ENCODE measurements around the gene POU3F1.
A peak's percentile ranks its signal among the peaks of the same experiment; 100 is the strongest.

POU3F1 gene

GRCh38 chr1:38061290-38061689 lies 14.7 kb upstream of the POU3F1 start:
- no peaks in the 10 kb centered on the region for H3K36me3 ChIP-seq (ENCODE audit: control insufficient read depth, insufficient read depth, low read length)
- H3K27ac ChIP-seq (ENCODE audit: low read depth, low read length), result no peak overlapping the region
- H3K27me3 ChIP-seq (ENCODE audit: control insufficient read depth, insufficient read depth, low read length), result no peaks in the 10 kb centered on the region; the same call in 1 of the 2 replicates
- H3K4me1 ChIP-seq (ENCODE audit: control insufficient read depth, insufficient read depth, low read length), result peaks cover 13% of the 10 kb centered on the region
- no peak overlapping the region for H3K9ac ChIP-seq (ENCODE audit: low read depth, low read length)
- no peaks in the 10 kb centered on the region for H3K9me3 ChIP-seq (ENCODE audit: control insufficient read depth, insufficient read depth, low read length)
- no peak overlapping the region for H3K4me3 ChIP-seq (ENCODE audit: low read depth, low read length)

- H3K9me3 ChIP-seq (ENCODE audit: control insufficient read depth, insufficient read depth, low read length), result no peaks in the 10 kb centered on the region
- no peaks in the 10 kb centered on the region; the same call in 1 of the 2 replicates for H3K27me3 ChIP-seq (ENCODE audit: control insufficient read depth, insufficient read depth, low read length)
- no peaks in the 10 kb centered on the region for H3K36me3 ChIP-seq (ENCODE audit: control insufficient read depth, insufficient read depth, low read length)
- no peak overlapping the region for H3K9ac ChIP-seq (ENCODE audit: low read depth, low read length)
- H3K4me1 ChIP-seq (ENCODE audit: control insufficient read depth, insufficient read depth, low read length), result peaks cover 13% of the 10 kb centered on the region
- H3K27ac ChIP-seq (ENCODE audit: low read depth, low read length), result no peak overlapping the region
- H3K4me3 ChIP-seq (ENCODE audit: low read depth, low read length), result no peak overlapping the region
Observed at GRCh38 chr1:38060498-38060897, 13.9 kb upstream of the POU3F1 start.

GRCh38 chr1:38059635-38060250 lies 13.2 kb upstream of the POU3F1 start:
- Histone ChIP-seq H3K9me3 (ENCODE audit: control insufficient read depth, insufficient read depth, low read length) (no peaks in the 10 kb centered on the region), H3K4me1 (ENCODE audit: control insufficient read depth, insufficient read depth, low read length) (peaks cover 11% of the 10 kb centered on the region), H3K4me3 (ENCODE audit: low read depth, low read length) (no peak overlapping the region), H3K27me3 (ENCODE audit: control insufficient read depth, insufficient read depth, low read length) (no peaks in the 10 kb centered on the region; the same call in 1 of the 2 replicates), H3K36me3 (ENCODE audit: control insufficient read depth, insufficient read depth, low read length) (no peaks in the 10 kb centered on the region), H3K9ac (ENCODE audit: low read depth, low read length) (no peak overlapping the region), H3K27ac (ENCODE audit: low read depth, low read length) (no peak overlapping the region)

- no peak overlapping the region for H3K27ac ChIP-seq (ENCODE audit: low read depth, low read length)
- no peak overlapping the region for H3K4me3 ChIP-seq (ENCODE audit: low read depth, low read length)
- no peak overlapping the region for H3K9ac ChIP-seq (ENCODE audit: low read depth, low read length)
- no peaks in the 10 kb centered on the region; the same call in 1 of the 2 replicates for H3K27me3 ChIP-seq (ENCODE audit: control insufficient read depth, insufficient read depth, low read length)
- H3K4me1 ChIP-seq (ENCODE audit: control insufficient read depth, insufficient read depth, low read length), result peaks cover 19% of the 10 kb centered on the region
- H3K36me3 ChIP-seq (ENCODE audit: control insufficient read depth, insufficient read depth, low read length), result no peaks in the 10 kb centered on the region
- H3K9me3 ChIP-seq (ENCODE audit: control insufficient read depth, insufficient read depth, low read length), result no peaks in the 10 kb centered on the region
Observed at GRCh38 chr1:38055965-38056364, 9.4 kb upstream of the POU3F1 start.

GRCh38 chr1:38055398-38055797 lies 8.8 kb upstream of the POU3F1 start:
- H3K4me3 ChIP-seq (ENCODE audit: low read depth, low read length), result no peak overlapping the region
- H3K27ac ChIP-seq (ENCODE audit: low read depth, low read length), result no peak overlapping the region
- no peaks in the 10 kb centered on the region; the same call in 1 of the 2 replicates for H3K27me3 ChIP-seq (ENCODE audit: control insufficient read depth, insufficient read depth, low read length)
- H3K4me1 ChIP-seq (ENCODE audit: control insufficient read depth, insufficient read depth, low read length), result peaks cover 19% of the 10 kb centered on the region
- H3K9ac ChIP-seq (ENCODE audit: low read depth, low read length), result no peak overlapping the region
- no peaks in the 10 kb centered on the region for H3K9me3 ChIP-seq (ENCODE audit: control insufficient read depth, insufficient read depth, low read length)
- H3K36me3 ChIP-seq (ENCODE audit: control insufficient read depth, insufficient read depth, low read length), result no peaks in the 10 kb centered on the region

- Histone ChIP-seq H3K36me3 (ENCODE audit: control insufficient read depth, insufficient read depth, low read length) (no peaks in the 10 kb centered on the region), H3K9ac (ENCODE audit: low read depth, low read length) (no peak overlapping the region), H3K27ac (ENCODE audit: low read depth, low read length) (no peak overlapping the region), H3K27me3 (ENCODE audit: control insufficient read depth, insufficient read depth, low read length) (peaks cover 10% of the 10 kb centered on the region), H3K4me3 (ENCODE audit: low read depth, low read length) (no peak overlapping the region), H3K9me3 (ENCODE audit: control insufficient read depth, insufficient read depth, low read length) (no peaks in the 10 kb centered on the region), H3K4me1 (ENCODE audit: control insufficient read depth, insufficient read depth, low read length) (peaks cover 19% of the 10 kb centered on the region)
Observed at GRCh38 chr1:38053416-38054091, 7.0 kb upstream of the POU3F1 start.

GRCh38 chr1:38052750-38053415 lies 6.3 kb upstream of the POU3F1 start:
- no peak overlapping the region for H3K4me3 ChIP-seq (ENCODE audit: low read depth, low read length)
- H3K27me3 ChIP-seq (ENCODE audit: control insufficient read depth, insufficient read depth, low read length), result peaks cover 17% of the 10 kb centered on the region
- H3K4me1 ChIP-seq (ENCODE audit: control insufficient read depth, insufficient read depth, low read length), result peaks cover 24% of the 10 kb centered on the region
- no peak overlapping the region for H3K27ac ChIP-seq (ENCODE audit: low read depth, low read length)
- H3K36me3 ChIP-seq (ENCODE audit: control insufficient read depth, insufficient read depth, low read length), result no peaks in the 10 kb centered on the region
- no peak overlapping the region for H3K9ac ChIP-seq (ENCODE audit: low read depth, low read length)
- H3K9me3 ChIP-seq (ENCODE audit: control insufficient read depth, insufficient read depth, low read length), result no peaks in the 10 kb centered on the region

GRCh38 chr1:38051079-38051543 lies 4.5 kb upstream of the POU3F1 start:
- Histone ChIP-seq H3K27ac (ENCODE audit: low read depth, low read length) (no peak overlapping the region), H3K9me3 (ENCODE audit: control insufficient read depth, insufficient read depth, low read length) (no peaks in the 10 kb centered on the region), H3K36me3 (ENCODE audit: control insufficient read depth, insufficient read depth, low read length) (no peaks in the 10 kb centered on the region), H3K27me3 (ENCODE audit: control insufficient read depth, insufficient read depth, low read length) (peaks cover 29% of the 10 kb centered on the region), H3K9ac (ENCODE audit: low read depth, low read length) (no peak overlapping the region), H3K4me3 (ENCODE audit: low read depth, low read length) (no peak overlapping the region), H3K4me1 (ENCODE audit: control insufficient read depth, insufficient read depth, low read length) (peaks cover 25% of the 10 kb centered on the region)

- no peak overlapping the region for H3K9ac ChIP-seq (ENCODE audit: low read depth, low read length)
- no peak overlapping the region for H3K4me3 ChIP-seq (ENCODE audit: low read depth, low read length)
- no peaks in the 10 kb centered on the region for H3K36me3 ChIP-seq (ENCODE audit: control insufficient read depth, insufficient read depth, low read length)
- no peak overlapping the region for H3K27ac ChIP-seq (ENCODE audit: low read depth, low read length)
- peaks cover 35% of the 10 kb centered on the region for H3K27me3 ChIP-seq (ENCODE audit: control insufficient read depth, insufficient read depth, low read length)
- no peaks in the 10 kb centered on the region for H3K9me3 ChIP-seq (ENCODE audit: control insufficient read depth, insufficient read depth, low read length)
- peaks cover 25% of the 10 kb centered on the region for H3K4me1 ChIP-seq (ENCODE audit: control insufficient read depth, insufficient read depth, low read length)
Observed at GRCh38 chr1:38050397-38051078, 3.9 kb upstream of the POU3F1 start.

GRCh38 chr1:38047603-38048141 lies 1.1 kb upstream of the POU3F1 start:
- H3K36me3 ChIP-seq (ENCODE audit: control insufficient read depth, insufficient read depth, low read length), result 0 out of 2 replicates have a peak, but pooled peaks cover 8% of the 10 kb centered on the region
- peak overlapping the region; percentile 72 for H3K4me3 ChIP-seq (ENCODE audit: low read depth, low read length)
- peaks cover 15% of the 10 kb centered on the region; the same call in 1 of the 2 replicates for H3K4me1 ChIP-seq (ENCODE audit: control insufficient read depth, insufficient read depth, low read length)
- H3K27ac ChIP-seq (ENCODE audit: low read depth, low read length), result no peak overlapping the region
- no peaks in the 10 kb centered on the region for H3K9me3 ChIP-seq (ENCODE audit: control insufficient read depth, insufficient read depth, low read length)
- no peak overlapping the region for H3K9ac ChIP-seq (ENCODE audit: low read depth, low read length)
- H3K27me3 ChIP-seq (ENCODE audit: control insufficient read depth, insufficient read depth, low read length), result peaks cover 64% of the 10 kb centered on the region

Data from HUES48 (cell line).